ENCODE data around the gene MAP1LC3A. TPM values are rescaled to one million over a fixed set of nuclear protein-coding genes. Genes with fewer than 3 reads are reported as not detected.

MAP1LC3A gene
- total RNA-seq, 1 donor from 2014 or later, result 33.6 TPM

GRCh38 chr20:34549291-34549928 is 9.1 kb upstream of the MAP1LC3A start:
- H3K27me3 Mint-ChIP-seq (ENCODE audit: unreplicated experiment), result peaks cover 5% of the 10 kb centered on the region
- H3K36me3 Mint-ChIP-seq (ENCODE audit: low read depth, unreplicated experiment), result no peaks in the 10 kb centered on the region

GRCh38 chr20:34549929-34550305 is 8.6 kb upstream of the MAP1LC3A start:
- DNase-seq (ENCODE audit: low spot score), result no peak
- Mint-ChIP-seq H3K4me3 (ENCODE audit: unreplicated experiment) (no peak overlapping the region), H3K27me3 (ENCODE audit: unreplicated experiment) (peaks cover 5% of the 10 kb centered on the region), H3K9me3 (ENCODE audit: unreplicated experiment) (no peaks in the 10 kb centered on the region), H3K4me1 (ENCODE audit: unreplicated experiment) (no peaks in the 10 kb centered on the region), H3K36me3 (ENCODE audit: low read depth, unreplicated experiment) (no peaks in the 10 kb centered on the region), H3K27ac (ENCODE audit: unreplicated experiment) (no peak overlapping the region)
- no peak for TF ChIP-seq CTCF (IDR thresholded peaks at IDR 0.05; ENCODE audit: unreplicated experiment)

More at GRCh38 chr20:34549291-34549928, 9.1 kb upstream of the MAP1LC3A start:
- Mint-ChIP-seq H3K4me3 (ENCODE audit: unreplicated experiment) (no peak overlapping the region), H3K9me3 (ENCODE audit: unreplicated experiment) (no peaks in the 10 kb centered on the region), H3K27ac (ENCODE audit: unreplicated experiment) (no peak overlapping the region), H3K4me1 (ENCODE audit: unreplicated experiment) (no peaks in the 10 kb centered on the region)
- peak; percentile 40 for DNase-seq (ENCODE audit: low spot score)
- TF ChIP-seq CTCF (IDR thresholded peaks at IDR 0.05; ENCODE audit: unreplicated experiment), result no peak

GRCh38 chr20:34552569-34552968 is 5.9 kb upstream of the MAP1LC3A start:
- Mint-ChIP-seq H3K27me3 (ENCODE audit: unreplicated experiment) (peaks cover 3% of the 10 kb centered on the region), H3K9me3 (ENCODE audit: unreplicated experiment) (no peaks in the 10 kb centered on the region), H3K4me1 (ENCODE audit: unreplicated experiment) (no peaks in the 10 kb centered on the region), H3K4me3 (ENCODE audit: unreplicated experiment) (no peak overlapping the region), H3K36me3 (ENCODE audit: low read depth, unreplicated experiment) (no peaks in the 10 kb centered on the region), H3K27ac (ENCODE audit: unreplicated experiment) (no peak overlapping the region)
- TF ChIP-seq CTCF (IDR thresholded peaks at IDR 0.05; ENCODE audit: unreplicated experiment), result no peak
- DNase-seq (ENCODE audit: low spot score), result no peak

GRCh38 chr20:34553366-34553867 is 5.1 kb upstream of the MAP1LC3A start:
- no peak overlapping the region for H3K27ac Mint-ChIP-seq (ENCODE audit: unreplicated experiment)
- H3K4me3 Mint-ChIP-seq (ENCODE audit: unreplicated experiment), result no peak overlapping the region
- H3K4me1 Mint-ChIP-seq (ENCODE audit: unreplicated experiment), result peaks cover 5% of the 10 kb centered on the region
- H3K9me3 Mint-ChIP-seq (ENCODE audit: unreplicated experiment), result no peaks in the 10 kb centered on the region
- peaks cover 6% of the 10 kb centered on the region for H3K27me3 Mint-ChIP-seq (ENCODE audit: unreplicated experiment)
- DNase-seq (ENCODE audit: low spot score), result no peak
- TF ChIP-seq CTCF (IDR thresholded peaks at IDR 0.05; ENCODE audit: unreplicated experiment), result no peak
- no peaks in the 10 kb centered on the region for H3K36me3 Mint-ChIP-seq (ENCODE audit: low read depth, unreplicated experiment)

- Mint-ChIP-seq H3K27me3 (ENCODE audit: unreplicated experiment) (peaks cover 10% of the 10 kb centered on the region), H3K36me3 (ENCODE audit: low read depth, unreplicated experiment) (peaks cover 5% of the 10 kb centered on the region), H3K4me1 (ENCODE audit: unreplicated experiment) (peaks cover 5% of the 10 kb centered on the region), H3K4me3 (ENCODE audit: unreplicated experiment) (peak overlapping the region; percentile 86), H3K27ac (ENCODE audit: unreplicated experiment) (peak overlapping the region; percentile 17), H3K9me3 (ENCODE audit: unreplicated experiment) (no peaks in the 10 kb centered on the region)
- no peak for DNase-seq (ENCODE audit: low spot score)
- TF ChIP-seq CTCF (IDR thresholded peaks at IDR 0.05; ENCODE audit: unreplicated experiment), result no peak
Observed at GRCh38 chr20:34557936-34558319, 590 bp upstream of the MAP1LC3A start.
